IMR-90 (cell line): ENCODE results near the gene PHLPP2. TPM values are rescaled to one million over a fixed set of nuclear protein-coding genes. Genes with fewer than 3 reads are reported as not detected.

Experiments
- ATAC-seq: fragments of 200-7000 bp; cut with Tn5 transposase; 2 replicates; pipeline ENCODE4 v1.9.1; 2020; ENCODE audit warnings: low read depth, mild to moderate bottlenecking, moderate library complexity
- BruUV-seq: library from RNA; stranded (reverse); fragments of 400-500 nt; replicated peaks from 2 replicates; lab custom pipeline; 2021; lab: Mats Ljungman, UMichigan
- CTCF ChIA-PET: fragments of 300-600 bp; formaldehyde crosslinking; extraction: SDS; loops from one replicate; lab custom pipeline; 2021; ENCODE audit warnings: antibody characterized with exemption; lab: Yijun Ruan, JAX
- POLR2A ChIA-PET: fragments of 300-600 bp; sonication (Branson Sonifier 250); formaldehyde crosslinking; loops from one replicate; lab custom pipeline; 2022; ENCODE audit warnings: antibody characterized with exemption; ENCODE audit not compliant: unreplicated experiment; lab: Charles Lee
- DNase-seq: peaks from one replicate; pipeline ENCODE4 v3.0.0; 2013
- H2AFZ ChIP-seq: replicated peaks from 2 replicates; pipeline ENCODE3; 2013; ENCODE audit warnings: low read length, mild to moderate bottlenecking; ENCODE audit not compliant: poor library complexity
- H2AK5ac ChIP-seq: 2 replicates; pipeline ENCODE4 v1.6.1; 2013; ENCODE audit warnings: low read depth, low read length, inconsistent platforms
- H2AK9ac ChIP-seq: replicated peaks from 2 replicates; pipeline ENCODE3; 2013; ENCODE audit warnings: mild to moderate bottlenecking, low read depth, low read length, moderate library complexity; ENCODE audit not compliant: poor library complexity
- H2BK120ac ChIP-seq: 2 replicates; pipeline ENCODE4 v1.6.1; 2013; ENCODE audit warnings: low read depth, low read length, inconsistent platforms
- H2BK15ac ChIP-seq: 3 replicates; pipeline ENCODE4 v1.6.1; 2013; ENCODE audit warnings: low read depth, low read length, inconsistent platforms
- H2BK20ac ChIP-seq: 2 replicates; pipeline ENCODE4 v1.6.1; 2013; ENCODE audit warnings: low read depth, mild to moderate bottlenecking, inconsistent platforms, low read length, moderate library complexity
- H2BK5ac ChIP-seq: 2 replicates; pipeline ENCODE4 v1.6.1; 2013; ENCODE audit warnings: mild to moderate bottlenecking, low read depth, low read length, inconsistent platforms; ENCODE audit not compliant: poor library complexity, severe bottlenecking
- H3K14ac ChIP-seq: replicated peaks from 2 replicates; pipeline ENCODE4 v1.6.1; 2013; ENCODE audit warnings: low read depth, low read length, inconsistent platforms
- H3K18ac ChIP-seq: 2 replicates; pipeline ENCODE4 v1.6.1; 2013; ENCODE audit warnings: low read depth, low read length, control low read depth
- H3K23ac ChIP-seq: 2 replicates; pipeline ENCODE4 v1.6.1; 2013; ENCODE audit warnings: low read depth, low read length, inconsistent platforms
- H3K27ac ChIP-seq: 2 replicates; pipeline ENCODE4 v1.5.1; 2013; ENCODE audit warnings: mild to moderate bottlenecking, control low read depth, low read length; ENCODE audit not compliant: insufficient read depth
- H3K27me3 ChIP-seq: 2 replicates; pipeline ENCODE4 v1.6.1; 2013; ENCODE audit warnings: low read length; ENCODE audit not compliant: control insufficient read depth, insufficient read depth
- H3K36me3 ChIP-seq: 2 replicates; pipeline ENCODE4 v1.6.1; 2013; ENCODE audit warnings: low read length, mixed read lengths; ENCODE audit not compliant: control insufficient read depth, insufficient read depth
- H3K4ac ChIP-seq: 2 replicates; pipeline ENCODE4 v1.6.1; 2013; ENCODE audit warnings: low read depth, low read length, inconsistent platforms
- H3K4me1 ChIP-seq: 2 replicates; pipeline ENCODE4 v1.6.1; 2013; ENCODE audit warnings: low read length, mixed read lengths; ENCODE audit not compliant: control insufficient read depth, insufficient read depth
- H3K4me2 ChIP-seq: 2 replicates; pipeline ENCODE4 v1.6.1; 2013; ENCODE audit warnings: low read depth, mild to moderate bottlenecking, control low read depth, low read length, moderate library complexity
- H3K4me3 ChIP-seq: 2 replicates; pipeline ENCODE4 v1.5.1; 2013; ENCODE audit warnings: low read depth, mild to moderate bottlenecking, control low read depth, low read length, moderate library complexity; ENCODE audit not compliant: insufficient read depth
- H3K56ac ChIP-seq: 2 replicates; pipeline ENCODE4 v1.6.1; 2013; ENCODE audit warnings: low read length, inconsistent platforms; ENCODE audit not compliant: insufficient read depth; ENCODE audit errors: extremely low read depth
- H3K79me1 ChIP-seq, 2 experiments: 2 replicates each; pipeline ENCODE4 v1.6.1; 2013; ENCODE audit warnings: low read length in 2 of 2, inconsistent platforms in 1 of 2, low read depth in 1 of 2
- H3K9ac ChIP-seq: 2 replicates; pipeline ENCODE4 v1.6.1; 2013; ENCODE audit warnings: low read depth, low read length, control low read depth
- H3K9me1 ChIP-seq: 2 replicates; pipeline ENCODE4 v1.6.1; 2013; ENCODE audit warnings: low read length, inconsistent platforms; ENCODE audit not compliant: insufficient read depth
- H3K9me3 ChIP-seq: 2 replicates; pipeline ENCODE4 v1.6.1; 2013; ENCODE audit warnings: low read length; ENCODE audit not compliant: control insufficient read depth, insufficient read depth
- H4K20me1 ChIP-seq: 2 replicates; pipeline ENCODE4 v1.6.1; 2013; ENCODE audit warnings: low read length, inconsistent platforms; ENCODE audit not compliant: insufficient read depth
- H4K5ac ChIP-seq: 2 replicates; pipeline ENCODE4 v1.6.1; 2013; ENCODE audit warnings: mild to moderate bottlenecking, low read depth, low read length, control low read depth
- H4K8ac ChIP-seq, 2 experiments: 2 replicates each; pipeline ENCODE4 v1.6.1; 2013; ENCODE audit warnings: low read depth in 2 of 2, low read length in 2 of 2, control low read depth in 1 of 2, inconsistent platforms in 1 of 2
- H4K91ac ChIP-seq: 2 replicates; pipeline ENCODE4 v1.6.1; 2013; ENCODE audit warnings: low read depth, low read length, inconsistent platforms; ENCODE audit not compliant: insufficient read depth
- BHLHE40 ChIP-seq: fragments of 150-350 bp; IDR thresholded peaks from 2 replicates; pipeline ENCODE4 v1.6.1; 2016; ENCODE audit warnings: mild to moderate bottlenecking, low read depth, low read length
- CEBPB ChIP-seq: IDR thresholded peaks from 2 replicates; pipeline ENCODE4 v1.6.1; 2012; ENCODE audit warnings: low read depth, low read length, improper control_type of control experiment
- CHD1 ChIP-seq: IDR thresholded peaks from 2 replicates; pipeline ENCODE4 v1.6.1; 2012; ENCODE audit warnings: low read depth, low read length, improper control_type of control experiment
- CTCF ChIP-seq: conservative IDR thresholded peaks from 2 replicates; pipeline ENCODE4 v1.5.1; 2012; ENCODE audit warnings: mild to moderate bottlenecking, low read depth, low read length, improper control_type of control experiment
- ELK1 ChIP-seq: fragments of 150-350 bp; IDR thresholded peaks from 2 replicates; pipeline ENCODE4 v1.6.1; 2016; ENCODE audit warnings: low read depth, mild to moderate bottlenecking, low read length, moderate library complexity, borderline replicate concordance
- FOS ChIP-seq: fragments of 150-350 bp; IDR thresholded peaks from 2 replicates; pipeline ENCODE4 v1.6.1; 2016; ENCODE audit warnings: low read depth, low read length
- MAFK ChIP-seq: IDR thresholded peaks from 2 replicates; pipeline ENCODE4 v1.6.1; 2012; ENCODE audit warnings: low read depth, low read length, improper control_type of control experiment
- MAZ ChIP-seq: IDR thresholded peaks from 2 replicates; pipeline ENCODE4 v1.6.1; 2012; ENCODE audit warnings: low read depth, mild to moderate bottlenecking, low read length, improper control_type of control experiment, moderate library complexity, borderline replicate concordance
- MXI1 ChIP-seq: IDR thresholded peaks from 2 replicates; pipeline ENCODE4 v1.6.1; 2012; ENCODE audit warnings: low read depth, mild to moderate bottlenecking, low read length, moderate library complexity, borderline replicate concordance
- NFE2L2 ChIP-seq: fragments of 150-350 bp; IDR thresholded peaks from 2 replicates; pipeline ENCODE4 v1.6.1; 2016; ENCODE audit warnings: low read depth, mild to moderate bottlenecking, low read length
- POLR2A ChIP-seq: IDR thresholded peaks from 2 replicates; pipeline ENCODE4 v1.6.1; 2012; ENCODE audit warnings: mild to moderate bottlenecking, low read depth, low read length
- RAD21 ChIP-seq: IDR thresholded peaks from 2 replicates; pipeline ENCODE4 v1.6.1; 2012; ENCODE audit warnings: low read length, improper control_type of control experiment
- RCOR1 ChIP-seq: IDR thresholded peaks from 2 replicates; pipeline ENCODE4 v1.6.1; 2012; ENCODE audit warnings: mild to moderate bottlenecking, low read length, improper control_type of control experiment; ENCODE audit not compliant: insufficient replicate concordance
- RFX5 ChIP-seq: IDR thresholded peaks from 2 replicates; pipeline ENCODE4 v1.8.0; 2012; ENCODE audit warnings: low read depth, mild to moderate bottlenecking, low read length, moderate library complexity
- SMC3 ChIP-seq: fragments of 150-350 bp; IDR thresholded peaks from 2 replicates; pipeline ENCODE4 v1.6.1; 2016; ENCODE audit warnings: low read depth, mild to moderate bottlenecking, antibody characterized with exemption, low read length, moderate library complexity
- USF2 ChIP-seq: fragments of 150-350 bp; IDR thresholded peaks from 2 replicates; pipeline ENCODE4 v1.6.1; 2017; ENCODE audit warnings: mild to moderate bottlenecking, antibody characterized with exemption, low read length, low read depth
- WGBS, 2 experiments: methylation state at CpG; one replicate each; pipeline versions ENCODE4 v1.1.5 to v1.1.7; 2013; ENCODE audit warnings: missing lambda C conversion rate in 2 of 2; ENCODE audit not compliant: insufficient read length in 1 of 2; ENCODE audit errors: extremely low coverage in 2 of 2; 5-methylcytosine and 5-hydroxymethylcytosine counted together
- dilution Hi-C: fragments of 300-500 bp; cut with HindIII; formaldehyde crosslinking; loops from one replicate; pipeline ENCODE4 v1.14.3; 2018; ENCODE audit warnings: low sequenced_read_pairs; ENCODE audit not compliant: unreplicated experiment
- in situ Hi-C: fragments of 300-500 bp; cut with MboI; formaldehyde crosslinking; loops from 3 replicates; pipeline ENCODE4 v1.14.3; 2019; ENCODE audit warnings: low sequenced_read_pairs, inconsistent platforms, mixed read lengths
- intact Hi-C: fragments of 100-400 bp; cut with micrococcal nuclease; formaldehyde crosslinking; loops from 2 replicates; pipeline ENCODE4 v1.10.0; 2022
- polyA plus RNA-seq, 3 experiments: library from polyadenylated mRNA; depleted of rRNA; stranded (reverse); fragments of >200 nt; gene quantifications; 2 replicates each; pipeline ENCODE4 v1.2.3, GENCODE V29; 2012; ENCODE audit warnings: low replicate concordance in 1 of 3
- total RNA-seq: library from RNA; depleted of rRNA; stranded (reverse); fragments of >200 nt; gene quantifications from 2 replicates; pipeline ENCODE4 v1.2.3, GENCODE V29; 2012

PHLPP2 gene
- total and polyA plus RNA-seq, 2 of the 4 experiments (the other 2 are of a cell fraction), result 6.8 to 10.2 TPM

- H3K9me1 ChIP-seq, result no peaks in the 10 kb centered on the region
- no peak overlapping the region for H2AFZ ChIP-seq
- no peak overlapping the region for H3K4me2 ChIP-seq
- no peak overlapping the region for H3K56ac ChIP-seq
- H2BK120ac ChIP-seq, result no peak overlapping the region
- ChIA-PET POLR2A (no interaction called here), CTCF (interaction anchor here (2.1 kb wide), 1 partner anchor 20 kb away, joined by 8 read pairs; no protein-coding TSS in a partner anchor)
- ATAC-seq (no peak), DNase-seq (no peak)
- H2AK5ac ChIP-seq, result no peak overlapping the region
- H2BK5ac ChIP-seq, result no peak overlapping the region
- H3K14ac ChIP-seq, result no peak overlapping the region
- H4K5ac ChIP-seq, result no peak overlapping the region
- H3K36me3 ChIP-seq, result no peaks in the 10 kb centered on the region
- BruUV-seq, result no TSS peak
- H2AK9ac ChIP-seq, result no peak overlapping the region
- TF ChIP-seq NFE2L2 (no peak), RCOR1 (no peak), MAFK (no peak), CEBPB (no peak), SMC3 (no peak), POLR2A (no peak), ELK1 (no peak), RAD21 (no peak), MAZ (no peak), RFX5 (no peak), CTCF (no peak), CHD1 (no peak), MXI1 (no peak), FOS (no peak), BHLHE40 (no peak), USF2 (no peak)
- H4K8ac ChIP-seq, result no peak overlapping the region
- H3K4me1 ChIP-seq, result peaks cover 3% of the 10 kb centered on the region; the same call in 1 of the 2 replicates
- no peak overlapping the region for H3K18ac ChIP-seq
- dilution Hi-C loops (no loop called here), in situ Hi-C loops (no loop called here), intact Hi-C loops (no loop called here)
- no peak overlapping the region for H3K9ac ChIP-seq
- no peak overlapping the region for H2BK20ac ChIP-seq
- H3K27ac ChIP-seq, result no peak overlapping the region
- no CpG with 5 or more reads among the region's 4 CpGs for WGBS, 2 experiments
- H3K79me1 ChIP-seq, result no peaks in the 10 kb centered on the region
- peaks cover 2% of the 10 kb centered on the region; the same call in 1 of the 2 replicates for H3K9me3 ChIP-seq
- no peak overlapping the region for H3K4me3 ChIP-seq
- peaks cover 26% of the 10 kb centered on the region for H3K27me3 ChIP-seq
- no peak overlapping the region for H4K91ac ChIP-seq
- H2BK15ac ChIP-seq, result no peak overlapping the region
- H3K4ac ChIP-seq, result no peak overlapping the region
- no peaks in the 10 kb centered on the region for H4K20me1 ChIP-seq
- H3K23ac ChIP-seq, result no peak overlapping the region
These were observed 93.7 kb downstream of the PHLPP2 start for GRCh38 chr16:71630808-71631207.
